Choroid plexus epithelial cell (primary cell): Measurements from ENCODE around the gene BRD1.
"Not testable (repeated sequence)": the region's sequence is repeated elsewhere in the genome, so short reads cannot be mapped to it uniquely, and the experiment has no call there.

Experiments used
- DNase-seq: peaks from one replicate; pipeline ENCODE4 v3.0.0-alpha.2; 2010; ENCODE audit warnings: low read depth
- H3K4me3 ChIP-seq: 2 replicates; pipeline ENCODE4 v1.5.1; 2011; ENCODE audit warnings: low read depth, mild to moderate bottlenecking, control low read depth, low read length, moderate library complexity
- TF ChIP-seq, protein P1 (sequence below): conservative IDR thresholded peaks from 2 replicates; pipeline ENCODE4 v1.5.1; 2011; ENCODE audit warnings: low read depth, mild to moderate bottlenecking, control low read depth, inconsistent platforms, low read length, moderate library complexity

Gene BRD1

DNA sequence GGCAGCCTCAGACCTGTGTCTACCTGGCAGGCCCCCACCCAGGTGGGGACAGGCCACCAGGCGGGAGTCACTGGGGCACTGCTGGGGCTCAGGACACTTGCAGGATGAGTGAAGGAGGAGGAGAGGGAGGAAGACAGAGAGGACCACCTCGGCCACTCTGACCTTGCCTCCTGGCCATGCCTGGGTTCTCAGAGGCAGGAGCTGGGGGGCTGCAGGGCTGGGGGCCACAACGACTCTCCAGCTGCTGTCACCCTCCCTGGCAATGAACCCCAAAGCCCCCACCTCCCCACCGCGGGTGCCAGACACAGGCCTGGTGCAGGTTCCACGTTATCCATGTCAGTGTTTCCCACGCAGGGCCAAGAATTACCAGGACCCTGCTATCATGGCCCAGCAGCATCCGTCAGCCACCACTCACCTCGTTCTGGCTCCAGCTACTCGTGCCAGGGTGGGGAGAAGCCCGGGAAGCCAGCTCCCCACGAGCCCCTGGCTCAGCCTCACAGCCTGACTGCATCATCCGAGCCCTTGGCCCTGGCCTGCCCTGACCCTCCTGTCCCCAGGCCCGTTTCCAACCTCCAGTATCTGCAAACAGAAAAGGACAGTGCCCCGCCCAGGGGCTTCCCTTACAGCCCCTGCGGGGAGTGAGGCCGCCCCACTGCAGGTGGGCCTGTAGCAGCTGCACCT lies 62.4 kb downstream of the BRD1 start:
- TF ChIP-seq, protein P1, sequence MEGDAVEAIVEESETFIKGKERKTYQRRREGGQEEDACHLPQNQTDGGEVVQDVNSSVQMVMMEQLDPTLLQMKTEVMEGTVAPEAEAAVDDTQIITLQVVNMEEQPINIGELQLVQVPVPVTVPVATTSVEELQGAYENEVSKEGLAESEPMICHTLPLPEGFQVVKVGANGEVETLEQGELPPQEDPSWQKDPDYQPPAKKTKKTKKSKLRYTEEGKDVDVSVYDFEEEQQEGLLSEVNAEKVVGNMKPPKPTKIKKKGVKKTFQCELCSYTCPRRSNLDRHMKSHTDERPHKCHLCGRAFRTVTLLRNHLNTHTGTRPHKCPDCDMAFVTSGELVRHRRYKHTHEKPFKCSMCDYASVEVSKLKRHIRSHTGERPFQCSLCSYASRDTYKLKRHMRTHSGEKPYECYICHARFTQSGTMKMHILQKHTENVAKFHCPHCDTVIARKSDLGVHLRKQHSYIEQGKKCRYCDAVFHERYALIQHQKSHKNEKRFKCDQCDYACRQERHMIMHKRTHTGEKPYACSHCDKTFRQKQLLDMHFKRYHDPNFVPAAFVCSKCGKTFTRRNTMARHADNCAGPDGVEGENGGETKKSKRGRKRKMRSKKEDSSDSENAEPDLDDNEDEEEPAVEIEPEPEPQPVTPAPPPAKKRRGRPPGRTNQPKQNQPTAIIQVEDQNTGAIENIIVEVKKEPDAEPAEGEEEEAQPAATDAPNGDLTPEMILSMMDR, result no peak
- no peak overlapping the region for H3K4me3 ChIP-seq
- DNase-seq, result no peak

DNA sequence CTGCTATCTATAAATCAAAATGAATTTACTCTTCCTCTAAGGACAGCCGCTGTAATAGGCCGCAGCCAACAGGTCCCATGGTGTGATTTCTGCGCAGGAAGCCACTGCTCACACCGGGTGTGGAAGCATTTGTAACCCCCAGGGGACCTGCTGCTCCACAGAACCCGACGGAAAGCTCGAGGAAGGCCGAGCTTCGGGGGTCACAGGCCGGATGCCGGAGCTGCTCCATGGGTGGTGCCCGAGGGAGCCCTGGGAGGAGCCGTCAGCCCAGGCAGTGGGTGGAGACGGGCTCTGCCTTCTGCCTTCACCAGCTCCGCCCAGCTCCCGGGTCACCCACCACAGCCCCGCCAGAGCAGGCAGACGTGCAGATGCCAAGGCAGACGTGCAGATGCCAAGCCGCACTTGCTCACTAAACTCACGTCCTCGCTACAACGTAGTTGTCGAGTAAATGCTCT lies 63.5 kb downstream of the BRD1 start:
- TF ChIP-seq, protein P1, result no peak
- no peak overlapping the region for H3K4me3 ChIP-seq
- no peak for DNase-seq

DNA sequence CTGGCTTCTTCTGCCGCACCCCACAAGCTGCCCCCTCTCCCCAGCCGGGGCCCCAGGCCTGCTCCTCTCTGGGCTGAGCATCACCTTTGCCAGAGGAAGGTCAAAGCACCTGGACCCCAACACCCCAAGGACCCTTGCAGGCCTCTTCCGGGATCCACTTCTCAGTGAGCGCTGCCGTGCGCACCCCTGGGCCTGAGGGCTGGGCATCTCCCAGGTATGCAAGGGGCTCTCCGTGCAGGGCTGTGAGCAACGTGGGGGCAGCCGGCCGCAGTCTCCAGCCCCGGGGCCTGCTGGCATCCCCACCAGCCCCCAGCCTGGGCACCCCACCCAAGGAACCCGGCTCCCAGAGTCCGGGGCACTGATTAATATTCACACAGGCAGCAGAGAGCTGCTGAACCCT lies 64.0 kb downstream of the BRD1 start:
- TF ChIP-seq, protein P1, result no peak
- no peak overlapping the region for H3K4me3 ChIP-seq
- DNase-seq, result no peak

DNA sequence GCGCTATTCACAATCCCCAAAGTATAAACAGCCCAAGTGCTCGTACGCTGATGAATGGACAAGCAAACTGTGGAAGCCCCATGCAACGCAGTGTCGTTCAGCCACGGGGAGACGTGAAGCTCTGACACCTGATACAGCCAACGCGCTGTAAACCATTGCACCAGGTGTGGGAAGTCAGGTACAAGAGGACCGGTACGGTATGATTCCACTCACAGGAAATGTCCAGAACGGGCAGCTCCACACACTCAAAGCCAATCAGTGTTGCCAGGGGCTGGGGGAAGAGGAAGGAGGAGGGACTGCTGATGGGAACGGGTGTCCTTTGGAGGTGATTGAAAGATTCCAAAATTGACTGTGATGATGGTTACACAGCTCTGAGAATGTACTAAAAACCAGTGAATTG lies 64.5 kb downstream of the BRD1 start:
- DNase-seq, result no peak
- TF ChIP-seq, protein P1, result no peak

DNA sequence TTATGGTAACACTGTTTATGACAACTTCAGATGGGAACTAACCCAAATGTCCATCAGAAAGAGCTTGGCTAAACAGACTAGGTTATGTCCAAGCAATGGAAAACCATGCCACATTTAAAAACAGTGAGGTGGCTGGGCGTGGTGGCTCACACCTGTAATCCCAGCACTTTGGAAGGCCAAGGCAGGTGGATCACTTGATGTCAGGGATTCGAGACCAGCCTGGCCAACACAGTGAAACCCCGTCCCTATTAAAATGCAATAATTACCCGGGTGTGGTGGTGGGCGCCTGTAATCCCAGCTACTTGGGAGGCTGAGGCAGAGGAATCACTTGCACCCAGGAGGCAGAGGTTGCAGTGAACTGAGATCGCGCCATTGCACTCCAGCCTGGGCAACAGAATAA lies 65.1 kb downstream of the BRD1 start:
- DNase-seq, H3K4me3 ChIP-seq: not testable (repeated sequence)

More for the DNA sequence above, 64.5 kb downstream of the BRD1 start:
- H3K4me3 ChIP-seq, result no peak overlapping the region

DNA sequence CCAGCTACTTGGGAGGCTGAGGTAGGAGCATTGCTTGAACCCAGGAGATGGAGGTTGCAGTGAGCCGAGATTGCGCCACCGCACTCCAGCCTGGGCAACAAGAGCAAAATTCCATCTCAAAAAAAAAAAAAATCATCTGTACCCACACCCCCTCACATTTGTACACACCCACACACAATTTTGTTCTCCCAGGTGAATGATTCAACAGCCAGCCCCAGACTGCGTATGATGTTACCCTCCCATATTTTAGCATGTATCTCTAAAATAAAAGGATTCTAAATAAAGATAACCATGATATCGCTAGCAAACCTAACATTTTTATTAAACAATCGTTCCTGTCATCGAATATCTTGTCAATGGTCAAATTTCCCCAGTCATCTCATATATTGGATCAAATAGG lies 65.8 kb downstream of the BRD1 start:
- H3K4me3 ChIP-seq, result no peak overlapping the region
- TF ChIP-seq, protein P1, result no peak
- DNase-seq, result no peak

DNA sequence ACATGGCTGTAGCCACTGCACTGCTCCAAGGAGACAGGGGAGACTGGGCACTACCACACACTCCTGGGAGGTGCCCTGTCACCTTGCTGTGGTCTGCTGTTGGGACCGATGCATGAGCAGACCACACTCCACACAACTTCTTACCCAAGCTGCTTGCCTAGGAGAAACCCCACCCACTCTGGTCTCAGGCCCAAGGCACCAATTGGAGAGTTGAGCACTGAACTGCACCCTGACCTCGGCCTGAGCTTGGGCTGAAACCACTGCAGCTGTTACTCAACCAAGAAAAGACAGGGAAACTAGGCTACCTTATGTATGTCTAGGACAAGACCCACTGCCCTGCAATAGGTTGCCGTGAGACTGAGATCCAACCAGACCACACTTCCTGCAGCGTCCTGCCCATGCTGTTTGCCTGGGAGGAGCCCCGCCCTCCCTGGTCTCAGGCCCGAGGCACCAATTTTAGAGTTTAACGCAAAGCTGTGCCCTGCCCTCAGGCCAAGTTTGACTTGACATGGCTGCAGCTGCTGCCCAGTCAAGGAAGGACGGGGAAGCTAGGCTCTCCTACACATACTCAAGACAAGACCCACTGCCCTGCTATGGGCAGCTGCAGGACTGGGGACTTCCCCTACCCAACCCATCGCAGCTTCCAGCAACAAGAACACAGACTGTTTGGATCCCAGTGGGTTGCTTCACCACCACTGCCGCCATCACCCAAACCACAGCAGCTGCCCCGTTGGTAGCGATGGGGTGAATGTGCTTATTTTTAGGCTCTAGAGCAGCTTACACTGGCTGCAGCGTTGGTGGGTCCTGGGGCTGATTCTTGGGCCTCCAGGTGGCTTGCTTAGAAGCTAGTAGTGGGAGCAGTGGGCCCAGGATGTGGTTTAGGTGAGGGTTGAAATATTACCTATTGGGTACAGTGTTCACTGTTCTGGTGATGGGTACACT lies 66.8 kb downstream of the BRD1 start:
- DNase-seq, result no peak
- H3K4me3 ChIP-seq, result no peak overlapping the region
- TF ChIP-seq, protein P1, result no peak
